Neural cell (in vitro differentiated cells): ENCODE results near the gene CAMK2G. TPM values are rescaled to one million over a fixed set of nuclear protein-coding genes. Genes with fewer than 3 reads are reported as not detected.

Source experiments
- H2AFZ ChIP-seq: fragments of 200-600, 300-800 bp; sonication (generic), shearing (Covaris generic); 2 replicates; pipeline ENCODE4 v1.6.0; 2014; ENCODE audit warnings: low read depth, mild to moderate bottlenecking, antibody characterized with exemption, low read length, moderate library complexity
- H3F3A ChIP-seq: fragments of 200-600 bp; shearing (Covaris generic); 2 replicates; pipeline ENCODE4 v1.6.1; 2016; ENCODE audit warnings: mild to moderate bottlenecking, moderate library complexity, mixed read lengths, antibody characterized with exemption, low read length; ENCODE audit not compliant: insufficient read depth, poor library complexity, severe bottlenecking
- H3K27ac ChIP-seq: fragments of 200-600, 300-800 bp; sonication (generic), shearing (Covaris generic); 2 replicates; pipeline ENCODE4 v1.5.1; 2014; ENCODE audit warnings: mild to moderate bottlenecking, low read length, moderate library complexity
- H3K27me3 ChIP-seq: fragments of 300-800, 200-600 bp; sonication (generic), shearing (Covaris generic); 2 replicates; pipeline ENCODE4 v1.6.0; 2014; ENCODE audit warnings: mild to moderate bottlenecking, low read depth, low read length, moderate library complexity; ENCODE audit not compliant: insufficient read depth
- H3K36me3 ChIP-seq: fragments of 300-800, 200-600 bp; sonication (generic), shearing (Covaris generic); 2 replicates; pipeline ENCODE4 v1.5.1; 2014; ENCODE audit warnings: mild to moderate bottlenecking, antibody characterized with exemption, low read length, moderate library complexity; ENCODE audit not compliant: insufficient read depth
- H3K4me2 ChIP-seq: fragments of 300-800, 200-600 bp; sonication (generic), shearing (Covaris generic); 2 replicates; pipeline ENCODE4 v1.6.0; 2014; ENCODE audit warnings: mild to moderate bottlenecking, low read length
- H3K4me3 ChIP-seq: fragments of 300-800, 200-600 bp; sonication (generic), shearing (Covaris generic); 2 replicates; pipeline ENCODE4 v1.5.1; 2014; ENCODE audit warnings: mild to moderate bottlenecking, low read length, moderate library complexity
- H3K79me2 ChIP-seq: fragments of 200-600 bp; shearing (Covaris generic); replicated peaks from 2 replicates; pipeline ENCODE4 v1.6.0; 2014; ENCODE audit warnings: mild to moderate bottlenecking, low read length, moderate library complexity; ENCODE audit not compliant: insufficient read depth
- H3K9ac ChIP-seq: fragments of 300-800, 200-600 bp; sonication (generic), shearing (Covaris generic); 2 replicates; pipeline ENCODE4 v1.6.1; 2016; ENCODE audit warnings: mild to moderate bottlenecking, low read length, mixed read lengths
- H3K9me2 ChIP-seq: fragments of 200-600 bp; shearing (Covaris generic); 2 replicates; pipeline ENCODE4 v1.6.1; 2016; ENCODE audit warnings: mild to moderate bottlenecking, low read length, mixed read lengths; ENCODE audit not compliant: insufficient read depth
- H3K9me3 ChIP-seq: fragments of 200-600, 300-800 bp; sonication (generic), shearing (Covaris generic); 2 replicates; pipeline ENCODE4 v1.6.1; 2016; ENCODE audit warnings: mild to moderate bottlenecking, mixed run types, low read length, moderate library complexity, mixed read lengths
- H4K20me1 ChIP-seq: fragments of 200-600 bp; shearing (Covaris generic); 2 replicates; pipeline ENCODE4 v1.6.1; 2016; ENCODE audit warnings: mild to moderate bottlenecking, mixed run types; ENCODE audit not compliant: insufficient read depth
- EP300 ChIP-seq: fragments of 450-650 bp; conservative IDR thresholded peaks from 2 replicates; pipeline ENCODE4 v1.6.1; 2014; ENCODE audit warnings: antibody characterized with exemption, mild to moderate bottlenecking, moderate library complexity; ENCODE audit not compliant: poor library complexity, severe bottlenecking
- EZH2 ChIP-seq: fragments of 200-600, 300-800 bp; shearing (Covaris generic), sonication (generic); IDR thresholded peaks from 2 replicates; pipeline ENCODE4 v1.6.1; 2014; ENCODE audit warnings: antibody characterized with exemption, low read length, borderline replicate concordance, mild to moderate bottlenecking; ENCODE audit not compliant: insufficient read depth, poor library complexity, severe bottlenecking
- MXI1 ChIP-seq: fragments of 450-650 bp; conservative IDR thresholded peaks from 2 replicates; pipeline ENCODE4 v1.6.1; 2014; ENCODE audit warnings: antibody characterized with exemption, mild to moderate bottlenecking; ENCODE audit not compliant: poor library complexity, severe bottlenecking
- POLR2AphosphoS5 ChIP-seq: IDR thresholded peaks from 2 replicates; pipeline ENCODE4 v1.6.1; 2012
- RAD21 ChIP-seq: fragments of 450-650 bp; conservative IDR thresholded peaks from 2 replicates; pipeline ENCODE4 v1.6.1; 2014; ENCODE audit warnings: antibody characterized with exemption, mild to moderate bottlenecking, moderate library complexity
- SMC3 ChIP-seq: fragments of 450-650 bp; conservative IDR thresholded peaks from 2 replicates; pipeline ENCODE4 v1.6.1; 2014; ENCODE audit warnings: antibody characterized with exemption, mild to moderate bottlenecking, moderate library complexity; ENCODE audit not compliant: poor library complexity
- TAF1 ChIP-seq: IDR thresholded peaks from 2 replicates; pipeline ENCODE4 v1.6.1; 2012; ENCODE audit warnings: low read depth
- polyA plus RNA-seq: library from polyadenylated mRNA; depleted of rRNA; stranded (reverse); fragments of >200 nt; gene quantifications from 2 replicates; pipeline ENCODE4 v1.2.3, GENCODE V29; 2014
- TF ChIP-seq, protein P1 (sequence below): fragments of 450-650 bp; IDR thresholded peaks from 2 replicates; pipeline ENCODE4 v1.5.1; 2014; ENCODE audit warnings: antibody characterized with exemption, mild to moderate bottlenecking, moderate library complexity; ENCODE audit not compliant: poor library complexity, severe bottlenecking
- TF ChIP-seq, protein P2 (sequence below): IDR thresholded peaks from 2 replicates; pipeline ENCODE4 v1.6.1; 2012; ENCODE audit warnings: borderline replicate concordance

The CAMK2G gene
- polyA plus RNA-seq, 1 donor from 2014 or later: 55.4 TPM

DNA sequence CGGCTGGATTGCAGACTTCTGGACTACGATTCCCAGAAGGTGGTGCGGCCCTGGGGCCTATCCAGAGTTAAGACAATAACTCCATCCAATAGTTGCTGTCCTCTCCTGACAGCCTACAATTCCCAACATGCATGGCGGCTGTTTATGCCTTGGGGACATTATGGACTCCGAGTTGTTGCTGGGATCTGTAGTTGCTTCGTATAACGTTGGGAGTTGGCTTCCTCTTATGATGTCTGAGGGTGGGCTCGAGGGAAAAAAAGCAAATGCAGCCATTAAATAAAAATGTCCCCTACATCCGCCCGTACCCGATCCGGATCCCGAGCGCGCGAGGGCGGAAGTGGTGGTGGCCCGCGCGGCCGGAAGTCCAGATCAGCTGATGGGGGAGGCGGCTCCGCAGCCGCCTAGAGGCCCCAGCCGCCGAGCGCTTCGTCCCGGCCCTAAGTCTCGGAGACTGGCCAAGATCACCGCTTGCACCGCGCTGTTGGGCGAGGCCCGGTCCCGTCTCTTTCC lies 89.1 kb downstream of the CAMK2G start, which contains the start of gene ZSWIM8:
TSS of gene ZSWIM8 (plus strand) at position 396 of the 510 bp plus-strand sequence. CDS start 273 bp downstream, outside the sequence.
- Histone ChIP-seq H3K27ac (peak within 1 kb of the TSS; percentile 86), H3K9me3 (no peaks in the 10 kb centered on the region), H3K79me2 (peaks cover 59% of the 10 kb centered on the region)

DNA sequence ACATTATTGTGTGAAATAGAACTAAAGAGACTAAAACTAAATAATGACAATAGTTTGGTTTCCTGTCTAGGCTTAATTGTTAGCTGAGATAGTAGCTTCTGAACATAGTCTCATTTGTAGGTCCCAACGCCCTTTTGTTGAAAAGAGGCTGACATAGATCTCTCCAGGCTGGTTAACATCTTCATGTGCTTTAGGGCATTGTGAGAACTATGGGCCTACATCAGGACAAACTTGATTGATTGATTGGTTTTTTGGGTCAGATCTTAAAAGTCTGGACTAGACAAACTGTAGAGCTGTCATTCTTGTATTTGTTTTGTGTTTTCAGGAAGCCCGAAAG lies 91.6 kb downstream of the CAMK2G start:
- Histone ChIP-seq H3K4me3 (peak overlapping the region; percentile 71), H3K9ac (peak overlapping the region; percentile 79), H4K20me1 (peaks cover 3% of the 10 kb centered on the region), H3K9me3 (no peaks in the 10 kb centered on the region), H3F3A (no peaks in the 10 kb centered on the region), H3K27me3 (no peaks in the 10 kb centered on the region), H3K27ac (peak overlapping the region; percentile 76), H2AFZ (no peak overlapping the region), H3K36me3 (no peaks in the 10 kb centered on the region), H3K4me2 (peak overlapping the region; percentile 59), H3K79me2 (peaks cover 56% of the 10 kb centered on the region), H3K9me2 (no peaks in the 10 kb centered on the region)
- TF ChIP-seq, protein P1, sequence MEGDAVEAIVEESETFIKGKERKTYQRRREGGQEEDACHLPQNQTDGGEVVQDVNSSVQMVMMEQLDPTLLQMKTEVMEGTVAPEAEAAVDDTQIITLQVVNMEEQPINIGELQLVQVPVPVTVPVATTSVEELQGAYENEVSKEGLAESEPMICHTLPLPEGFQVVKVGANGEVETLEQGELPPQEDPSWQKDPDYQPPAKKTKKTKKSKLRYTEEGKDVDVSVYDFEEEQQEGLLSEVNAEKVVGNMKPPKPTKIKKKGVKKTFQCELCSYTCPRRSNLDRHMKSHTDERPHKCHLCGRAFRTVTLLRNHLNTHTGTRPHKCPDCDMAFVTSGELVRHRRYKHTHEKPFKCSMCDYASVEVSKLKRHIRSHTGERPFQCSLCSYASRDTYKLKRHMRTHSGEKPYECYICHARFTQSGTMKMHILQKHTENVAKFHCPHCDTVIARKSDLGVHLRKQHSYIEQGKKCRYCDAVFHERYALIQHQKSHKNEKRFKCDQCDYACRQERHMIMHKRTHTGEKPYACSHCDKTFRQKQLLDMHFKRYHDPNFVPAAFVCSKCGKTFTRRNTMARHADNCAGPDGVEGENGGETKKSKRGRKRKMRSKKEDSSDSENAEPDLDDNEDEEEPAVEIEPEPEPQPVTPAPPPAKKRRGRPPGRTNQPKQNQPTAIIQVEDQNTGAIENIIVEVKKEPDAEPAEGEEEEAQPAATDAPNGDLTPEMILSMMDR: no peak
- TF ChIP-seq SMC3 (no peak), MXI1 (no peak), RAD21 (no peak), TAF1 (no peak), EZH2 (no peak), EP300 (no peak), POLR2AphosphoS5 (no peak)
- TF ChIP-seq, protein P2, sequence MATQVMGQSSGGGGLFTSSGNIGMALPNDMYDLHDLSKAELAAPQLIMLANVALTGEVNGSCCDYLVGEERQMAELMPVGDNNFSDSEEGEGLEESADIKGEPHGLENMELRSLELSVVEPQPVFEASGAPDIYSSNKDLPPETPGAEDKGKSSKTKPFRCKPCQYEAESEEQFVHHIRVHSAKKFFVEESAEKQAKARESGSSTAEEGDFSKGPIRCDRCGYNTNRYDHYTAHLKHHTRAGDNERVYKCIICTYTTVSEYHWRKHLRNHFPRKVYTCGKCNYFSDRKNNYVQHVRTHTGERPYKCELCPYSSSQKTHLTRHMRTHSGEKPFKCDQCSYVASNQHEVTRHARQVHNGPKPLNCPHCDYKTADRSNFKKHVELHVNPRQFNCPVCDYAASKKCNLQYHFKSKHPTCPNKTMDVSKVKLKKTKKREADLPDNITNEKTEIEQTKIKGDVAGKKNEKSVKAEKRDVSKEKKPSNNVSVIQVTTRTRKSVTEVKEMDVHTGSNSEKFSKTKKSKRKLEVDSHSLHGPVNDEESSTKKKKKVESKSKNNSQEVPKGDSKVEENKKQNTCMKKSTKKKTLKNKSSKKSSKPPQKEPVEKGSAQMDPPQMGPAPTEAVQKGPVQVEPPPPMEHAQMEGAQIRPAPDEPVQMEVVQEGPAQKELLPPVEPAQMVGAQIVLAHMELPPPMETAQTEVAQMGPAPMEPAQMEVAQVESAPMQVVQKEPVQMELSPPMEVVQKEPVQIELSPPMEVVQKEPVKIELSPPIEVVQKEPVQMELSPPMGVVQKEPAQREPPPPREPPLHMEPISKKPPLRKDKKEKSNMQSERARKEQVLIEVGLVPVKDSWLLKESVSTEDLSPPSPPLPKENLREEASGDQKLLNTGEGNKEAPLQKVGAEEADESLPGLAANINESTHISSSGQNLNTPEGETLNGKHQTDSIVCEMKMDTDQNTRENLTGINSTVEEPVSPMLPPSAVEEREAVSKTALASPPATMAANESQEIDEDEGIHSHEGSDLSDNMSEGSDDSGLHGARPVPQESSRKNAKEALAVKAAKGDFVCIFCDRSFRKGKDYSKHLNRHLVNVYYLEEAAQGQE: no peak

More for the DNA sequence above, 89.1 kb downstream of the CAMK2G start, which contains the start of gene ZSWIM8:
- peak within 1 kb of the TSS; percentile 91 for H3K4me2 ChIP-seq
- no peaks in the 10 kb centered on the region for H3K27me3 ChIP-seq
- no peaks in the 10 kb centered on the region for H3F3A ChIP-seq
- peak within 1 kb of the TSS; percentile 90 for H3K4me3 ChIP-seq
- TF ChIP-seq MXI1: peak; percentile 80
- TF ChIP-seq, protein P1: peak; percentile 22
- no peak for TF ChIP-seq EZH2
- TF ChIP-seq RAD21: no peak
- TF ChIP-seq POLR2AphosphoS5: peak; percentile 84
- TF ChIP-seq TAF1: peak; percentile 49
- no peak for TF ChIP-seq SMC3
- peak; percentile 68 for TF ChIP-seq EP300
- TF ChIP-seq, protein P2: no peak
- H3K9ac ChIP-seq: peak within 1 kb of the TSS; percentile 87
- H3K9me2 ChIP-seq: no peaks in the 10 kb centered on the region
- no peak within 1 kb of the TSS for H2AFZ ChIP-seq
- peaks cover 3% of the 10 kb centered on the region for H4K20me1 ChIP-seq
- H3K36me3 ChIP-seq: no peaks in the 10 kb centered on the region
